ENCODE results near the gene LONP1. TPM values are rescaled to one million over a fixed set of nuclear protein-coding genes. Genes with fewer than 3 reads are reported as not detected.

Gene LONP1
- total RNA-seq, 1 donor from 2014 or later: 74.0 TPM

GRCh38 chr19:5667751-5668271, 52.1 kb downstream of the LONP1 start:
- no peak for TF ChIP-seq CTCF (conservative IDR thresholded peaks at IDR 0.05)
- Mint-ChIP-seq H3K4me3 (peak overlapping the region; percentile 44), H3K27me3 (no peaks in the 10 kb centered on the region), H3K4me1 (ENCODE audit: unreplicated experiment) (peaks cover 6% of the 10 kb centered on the region), H3K9me3 (no peaks in the 10 kb centered on the region), H3K36me3 (peaks cover 8% of the 10 kb centered on the region), H3K27ac (peak overlapping the region; percentile 71)
- no peak for DNase-seq (ENCODE audit: extremely low spot score, unreplicated experiment)

- Mint-ChIP-seq H3K4me3 (no peak overlapping the region), H3K9me3 (no peaks in the 10 kb centered on the region), H3K27me3 (no peaks in the 10 kb centered on the region), H3K36me3 (peaks cover 8% of the 10 kb centered on the region), H3K4me1 (ENCODE audit: unreplicated experiment) (peaks cover 6% of the 10 kb centered on the region), H3K27ac (peak overlapping the region; percentile 71)
- TF ChIP-seq CTCF (conservative IDR thresholded peaks at IDR 0.05): no peak
- no peak for DNase-seq (ENCODE audit: extremely low spot score, unreplicated experiment)
These were observed 52.9 kb downstream of the LONP1 start for GRCh38 chr19:5666921-5667610.

GRCh38 chr19:5665781-5666513, 54.0 kb downstream of the LONP1 start:
- DNase-seq (ENCODE audit: extremely low spot score, unreplicated experiment): no peak
- peak overlapping the region; percentile 56 for H3K27ac Mint-ChIP-seq
- H3K4me1 Mint-ChIP-seq (ENCODE audit: unreplicated experiment): peaks cover 6% of the 10 kb centered on the region
- H3K9me3 Mint-ChIP-seq: no peaks in the 10 kb centered on the region
- no peak overlapping the region for H3K4me3 Mint-ChIP-seq
- H3K36me3 Mint-ChIP-seq: peaks cover 8% of the 10 kb centered on the region
- no peak for TF ChIP-seq CTCF (conservative IDR thresholded peaks at IDR 0.05)
- H3K27me3 Mint-ChIP-seq: no peaks in the 10 kb centered on the region

GRCh38 chr19:5664515-5664914, 55.4 kb downstream of the LONP1 start:
- Mint-ChIP-seq H3K9me3 (no peaks in the 10 kb centered on the region), H3K4me3 (no peak overlapping the region), H3K27ac (no peak overlapping the region), H3K36me3 (peaks cover 8% of the 10 kb centered on the region), H3K4me1 (ENCODE audit: unreplicated experiment) (peaks cover 6% of the 10 kb centered on the region), H3K27me3 (no peaks in the 10 kb centered on the region)
- no peak for TF ChIP-seq CTCF (conservative IDR thresholded peaks at IDR 0.05)
- no peak for DNase-seq (ENCODE audit: extremely low spot score, unreplicated experiment)

- no peak for TF ChIP-seq CTCF (conservative IDR thresholded peaks at IDR 0.05)
- no peaks in the 10 kb centered on the region for H3K27me3 Mint-ChIP-seq
- H3K4me1 Mint-ChIP-seq (ENCODE audit: unreplicated experiment): peaks cover 6% of the 10 kb centered on the region
- H3K9me3 Mint-ChIP-seq: no peaks in the 10 kb centered on the region
- DNase-seq (ENCODE audit: extremely low spot score, unreplicated experiment): no peak
- no peak overlapping the region for H3K27ac Mint-ChIP-seq
- no peak overlapping the region for H3K4me3 Mint-ChIP-seq
- peaks cover 8% of the 10 kb centered on the region for H3K36me3 Mint-ChIP-seq
These were observed 56.0 kb downstream of the LONP1 start for GRCh38 chr19:5663904-5664303.

All from type B pancreatic cell (in vitro differentiated cells).